ENCODE results near the gene SFXN4.

DNA sequence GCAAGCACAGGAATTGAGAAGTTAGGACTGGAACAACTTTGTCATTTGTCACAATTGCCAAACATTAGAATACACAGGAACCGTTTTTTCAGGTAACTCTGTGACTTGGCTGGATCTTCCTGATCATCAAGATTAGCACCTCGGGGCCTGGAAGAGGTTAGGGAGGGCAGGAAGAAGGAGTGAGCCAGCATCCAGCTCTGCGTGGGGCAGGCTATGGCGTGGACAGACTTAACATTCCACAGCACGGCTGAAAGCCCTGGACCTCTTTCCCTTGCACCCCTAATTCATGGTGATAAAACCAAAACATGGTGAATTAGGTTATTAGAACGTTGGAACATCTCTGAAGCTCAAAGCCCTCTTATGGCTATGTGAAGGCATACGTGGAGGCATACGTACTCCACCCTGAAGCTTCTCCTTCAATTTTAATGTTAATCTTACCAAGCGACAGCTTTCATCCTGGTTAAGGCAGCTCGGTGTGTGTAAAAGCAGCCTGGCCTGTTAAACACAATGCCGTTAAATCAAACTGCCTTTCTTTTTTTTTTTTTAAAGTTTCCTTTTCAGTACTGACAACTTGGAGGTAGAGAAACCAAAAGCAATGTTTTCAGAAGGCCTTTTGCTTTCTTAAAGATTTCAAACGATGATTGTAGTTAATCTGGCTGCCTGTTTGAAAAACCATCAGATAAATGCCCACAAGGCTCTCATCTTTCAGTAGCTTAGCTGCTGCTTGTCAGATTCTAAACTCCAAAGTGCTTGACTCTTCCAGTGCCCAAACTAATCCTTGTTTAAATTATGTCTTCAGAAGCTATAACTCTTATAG, 46.3 kb upstream of the SFXN4 start:
- TF ChIP-seq ATF3 (CRISPR knock-in tag; IDR thresholded peaks at IDR 0.05): no peak
- no peak for TF ChIP-seq MBD4 (IDR thresholded peaks at IDR 0.05; ENCODE audit: borderline replicate concordance, low read length)
- TF ChIP-seq NFIC (IDR thresholded peaks at IDR 0.05; ENCODE audit: low read length): no peak
- no peak for TF ChIP-seq ZNF850 (CRISPR knock-in tag; conservative IDR thresholded peaks at IDR 0.05)
- TF ChIP-seq POLR2A (IDR thresholded peaks at IDR 0.05; ENCODE audit: insufficient read depth in 1 of 2, low read depth in 2 of 2, low read length in 2 of 2): no peak
- no peak for TF ChIP-seq THAP11 (CRISPR knock-in tag; IDR thresholded peaks at IDR 0.05)
- TF ChIP-seq CREM (IDR thresholded peaks at IDR 0.05): no peak
- no peak for TF ChIP-seq CREM (CRISPR knock-in tag; IDR thresholded peaks at IDR 0.05)
- no peak for TF ChIP-seq FOXA1 (IDR thresholded peaks at IDR 0.05)
- TF ChIP-seq FOXA1 (CRISPR knock-in tag; IDR thresholded peaks at IDR 0.05): no peak
- TF ChIP-seq POLR2AphosphoS5 (IDR thresholded peaks at IDR 0.05; ENCODE audit: low read depth, low read length): no peak
- no peak for TF ChIP-seq FOSL1 (CRISPR knock-in tag; IDR thresholded peaks at IDR 0.05; ENCODE audit: borderline replicate concordance)
- no peak for TF ChIP-seq RBM39 (IDR thresholded peaks at IDR 0.05; ENCODE audit: low read depth, low read length, poor library complexity, severe bottlenecking)
